IMR-90 (cell line): ENCODE data around the gene UNK. TPM values are rescaled to one million over a fixed set of nuclear protein-coding genes. Genes with fewer than 3 reads are reported as not detected.

Experiments used
- ATAC-seq: fragments of 200-7000 bp; cut with Tn5 transposase; 2 replicates; pipeline ENCODE4 v1.9.1; 2020; ENCODE audit warnings: low read depth, mild to moderate bottlenecking, moderate library complexity
- BruUV-seq: library from RNA; stranded (reverse); fragments of 400-500 nt; replicated peaks from 2 replicates; lab custom pipeline; 2021; lab: Mats Ljungman, UMichigan
- CTCF ChIA-PET: fragments of 300-600 bp; formaldehyde crosslinking; extraction: SDS; loops from one replicate; lab custom pipeline; 2021; ENCODE audit warnings: antibody characterized with exemption; lab: Yijun Ruan, JAX
- POLR2A ChIA-PET: fragments of 300-600 bp; sonication (Branson Sonifier 250); formaldehyde crosslinking; loops from one replicate; lab custom pipeline; 2022; ENCODE audit warnings: antibody characterized with exemption; ENCODE audit not compliant: unreplicated experiment; lab: Charles Lee
- DNase-seq: peaks from one replicate; pipeline ENCODE4 v3.0.0; 2013
- H2AFZ ChIP-seq: replicated peaks from 2 replicates; pipeline ENCODE3; 2013; ENCODE audit warnings: low read length, mild to moderate bottlenecking; ENCODE audit not compliant: poor library complexity
- H2AK5ac ChIP-seq: 2 replicates; pipeline ENCODE4 v1.6.1; 2013; ENCODE audit warnings: low read depth, low read length, inconsistent platforms
- H2AK9ac ChIP-seq: replicated peaks from 2 replicates; pipeline ENCODE3; 2013; ENCODE audit warnings: mild to moderate bottlenecking, low read depth, low read length, moderate library complexity; ENCODE audit not compliant: poor library complexity
- H2BK120ac ChIP-seq: 2 replicates; pipeline ENCODE4 v1.6.1; 2013; ENCODE audit warnings: low read depth, low read length, inconsistent platforms
- H2BK15ac ChIP-seq: 3 replicates; pipeline ENCODE4 v1.6.1; 2013; ENCODE audit warnings: low read depth, low read length, inconsistent platforms
- H2BK20ac ChIP-seq: 2 replicates; pipeline ENCODE4 v1.6.1; 2013; ENCODE audit warnings: low read depth, mild to moderate bottlenecking, inconsistent platforms, low read length, moderate library complexity
- H2BK5ac ChIP-seq: 2 replicates; pipeline ENCODE4 v1.6.1; 2013; ENCODE audit warnings: mild to moderate bottlenecking, low read depth, low read length, inconsistent platforms; ENCODE audit not compliant: poor library complexity, severe bottlenecking
- H3K14ac ChIP-seq: replicated peaks from 2 replicates; pipeline ENCODE4 v1.6.1; 2013; ENCODE audit warnings: low read depth, low read length, inconsistent platforms
- H3K18ac ChIP-seq: 2 replicates; pipeline ENCODE4 v1.6.1; 2013; ENCODE audit warnings: low read depth, low read length, control low read depth
- H3K23ac ChIP-seq: 2 replicates; pipeline ENCODE4 v1.6.1; 2013; ENCODE audit warnings: low read depth, low read length, inconsistent platforms
- H3K27ac ChIP-seq: 2 replicates; pipeline ENCODE4 v1.5.1; 2013; ENCODE audit warnings: mild to moderate bottlenecking, control low read depth, low read length; ENCODE audit not compliant: insufficient read depth
- H3K27me3 ChIP-seq: 2 replicates; pipeline ENCODE4 v1.6.1; 2013; ENCODE audit warnings: low read length; ENCODE audit not compliant: control insufficient read depth, insufficient read depth
- H3K36me3 ChIP-seq: 2 replicates; pipeline ENCODE4 v1.6.1; 2013; ENCODE audit warnings: low read length, mixed read lengths; ENCODE audit not compliant: control insufficient read depth, insufficient read depth
- H3K4ac ChIP-seq: 2 replicates; pipeline ENCODE4 v1.6.1; 2013; ENCODE audit warnings: low read depth, low read length, inconsistent platforms
- H3K4me1 ChIP-seq: 2 replicates; pipeline ENCODE4 v1.6.1; 2013; ENCODE audit warnings: low read length, mixed read lengths; ENCODE audit not compliant: control insufficient read depth, insufficient read depth
- H3K4me2 ChIP-seq: 2 replicates; pipeline ENCODE4 v1.6.1; 2013; ENCODE audit warnings: low read depth, mild to moderate bottlenecking, control low read depth, low read length, moderate library complexity
- H3K4me3 ChIP-seq: 2 replicates; pipeline ENCODE4 v1.5.1; 2013; ENCODE audit warnings: low read depth, mild to moderate bottlenecking, control low read depth, low read length, moderate library complexity; ENCODE audit not compliant: insufficient read depth
- H3K56ac ChIP-seq: 2 replicates; pipeline ENCODE4 v1.6.1; 2013; ENCODE audit warnings: low read length, inconsistent platforms; ENCODE audit not compliant: insufficient read depth; ENCODE audit errors: extremely low read depth
- H3K79me1 ChIP-seq, 2 experiments: 2 replicates each; pipeline ENCODE4 v1.6.1; 2013; ENCODE audit warnings: low read length in 2 of 2, inconsistent platforms in 1 of 2, low read depth in 1 of 2
- H3K9ac ChIP-seq: 2 replicates; pipeline ENCODE4 v1.6.1; 2013; ENCODE audit warnings: low read depth, low read length, control low read depth
- H3K9me1 ChIP-seq: 2 replicates; pipeline ENCODE4 v1.6.1; 2013; ENCODE audit warnings: low read length, inconsistent platforms; ENCODE audit not compliant: insufficient read depth
- H3K9me3 ChIP-seq: 2 replicates; pipeline ENCODE4 v1.6.1; 2013; ENCODE audit warnings: low read length; ENCODE audit not compliant: control insufficient read depth, insufficient read depth
- H4K20me1 ChIP-seq: 2 replicates; pipeline ENCODE4 v1.6.1; 2013; ENCODE audit warnings: low read length, inconsistent platforms; ENCODE audit not compliant: insufficient read depth
- H4K5ac ChIP-seq: 2 replicates; pipeline ENCODE4 v1.6.1; 2013; ENCODE audit warnings: mild to moderate bottlenecking, low read depth, low read length, control low read depth
- H4K8ac ChIP-seq, 2 experiments: 2 replicates each; pipeline ENCODE4 v1.6.1; 2013; ENCODE audit warnings: low read depth in 2 of 2, low read length in 2 of 2, control low read depth in 1 of 2, inconsistent platforms in 1 of 2
- H4K91ac ChIP-seq: 2 replicates; pipeline ENCODE4 v1.6.1; 2013; ENCODE audit warnings: low read depth, low read length, inconsistent platforms; ENCODE audit not compliant: insufficient read depth
- MAFK ChIP-seq: IDR thresholded peaks from 2 replicates; pipeline ENCODE4 v1.6.1; 2012; ENCODE audit warnings: low read depth, low read length, improper control_type of control experiment
- RAD21 ChIP-seq: IDR thresholded peaks from 2 replicates; pipeline ENCODE4 v1.6.1; 2012; ENCODE audit warnings: low read length, improper control_type of control experiment
- WGBS, 2 experiments: methylation state at CpG; one replicate each; pipeline versions ENCODE4 v1.1.5 to v1.1.7; 2013; ENCODE audit warnings: missing lambda C conversion rate in 2 of 2; ENCODE audit not compliant: insufficient read length in 1 of 2; ENCODE audit errors: extremely low coverage in 2 of 2; 5-methylcytosine and 5-hydroxymethylcytosine counted together
- dilution Hi-C: fragments of 300-500 bp; cut with HindIII; formaldehyde crosslinking; loops from one replicate; pipeline ENCODE4 v1.14.3; 2018; ENCODE audit warnings: low sequenced_read_pairs; ENCODE audit not compliant: unreplicated experiment
- in situ Hi-C: fragments of 300-500 bp; cut with MboI; formaldehyde crosslinking; loops from 3 replicates; pipeline ENCODE4 v1.14.3; 2019; ENCODE audit warnings: low sequenced_read_pairs, inconsistent platforms, mixed read lengths
- intact Hi-C: fragments of 100-400 bp; cut with micrococcal nuclease; formaldehyde crosslinking; loops from 2 replicates; pipeline ENCODE4 v1.10.0; 2022
- polyA plus RNA-seq, 3 experiments: library from polyadenylated mRNA; depleted of rRNA; stranded (reverse); fragments of >200 nt; gene quantifications; 2 replicates each; pipeline ENCODE4 v1.2.3, GENCODE V29; 2012; ENCODE audit warnings: low replicate concordance in 1 of 3
- total RNA-seq: library from RNA; depleted of rRNA; stranded (reverse); fragments of >200 nt; gene quantifications from 2 replicates; pipeline ENCODE4 v1.2.3, GENCODE V29; 2012

UNK gene
- total and polyA plus RNA-seq, 2 of the 4 experiments (the other 2 are of a cell fraction): 15.4 to 17.3 TPM

DNA sequence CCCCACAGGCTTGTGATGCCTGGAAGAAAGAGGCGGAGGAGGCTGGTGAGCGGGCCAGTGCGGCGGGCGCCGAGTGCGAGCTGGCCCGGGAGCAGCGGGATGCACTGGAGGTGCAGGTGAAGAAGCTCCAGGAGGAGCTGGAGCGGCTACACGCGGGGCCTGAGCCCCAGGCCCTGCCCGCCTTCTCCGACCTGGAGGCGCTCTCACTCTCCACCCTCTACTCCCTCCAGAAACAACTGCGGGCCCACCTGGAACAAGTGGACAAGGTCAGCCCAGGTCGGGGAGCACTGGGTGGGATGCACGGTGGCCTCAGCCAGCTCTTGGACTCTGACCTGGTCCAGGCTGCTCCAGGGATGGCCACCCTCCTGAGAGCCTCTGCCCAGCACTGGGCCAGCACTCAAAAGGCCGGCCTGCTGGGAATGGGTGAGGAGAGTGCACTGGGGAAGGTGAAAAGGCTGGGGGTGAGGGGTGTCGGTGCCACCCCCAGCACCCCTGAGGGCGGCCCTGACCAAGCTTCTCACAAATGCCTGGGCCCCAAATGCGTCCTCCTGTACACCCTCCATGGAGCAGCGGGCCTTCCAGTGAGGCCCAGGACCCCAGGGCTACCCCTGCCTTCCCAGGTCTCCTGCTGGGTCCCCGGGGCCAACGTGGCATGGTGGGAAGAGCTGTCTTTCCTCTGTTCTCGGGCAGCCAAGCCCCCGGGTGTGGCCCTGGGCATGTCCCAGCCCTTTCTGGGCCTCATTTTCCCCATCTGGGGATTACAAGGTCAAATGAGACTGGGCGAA, 38.8 kb downstream of the UNK start:
- no peak overlapping the region for H3K4me3 ChIP-seq
- no peak overlapping the region for H3K14ac ChIP-seq
- H3K4me2 ChIP-seq: no peak overlapping the region
- H2BK5ac ChIP-seq: no peak overlapping the region
- intact Hi-C loops (no loop called here), dilution Hi-C loops (no loop called here), in situ Hi-C loops (no loop called here)
- DNase-seq: no peak
- no peak overlapping the region for H2BK15ac ChIP-seq
- H3K4me1 ChIP-seq: no peaks in the 10 kb centered on the region; the same call in 1 of the 2 replicates
- no peak overlapping the region for H2BK120ac ChIP-seq
- no peaks in the 10 kb centered on the region for H3K9me3 ChIP-seq
- H3K36me3 ChIP-seq: peaks cover 55% of the 10 kb centered on the region
- no peak overlapping the region for H3K27ac ChIP-seq
- BruUV-seq: no TSS peak
- no peaks in the 10 kb centered on the region for H4K20me1 ChIP-seq
- H3K79me1 ChIP-seq: no peaks in the 10 kb centered on the region; a peak in 1 of 4 replicates
- H2AK5ac ChIP-seq: no peak overlapping the region
- TF ChIP-seq MAFK (no peak), RAD21 (no peak)
- H3K18ac ChIP-seq: no peak overlapping the region
- no peak overlapping the region for H4K91ac ChIP-seq
- H3K9me1 ChIP-seq: no peaks in the 10 kb centered on the region
- no peaks in the 10 kb centered on the region for H3K27me3 ChIP-seq
- no peak overlapping the region for H3K56ac ChIP-seq
- no peak overlapping the region for H2AFZ ChIP-seq
- no peak overlapping the region for H2BK20ac ChIP-seq
- ChIA-PET CTCF (no interaction called here), POLR2A (no interaction called here)
- ATAC-seq: no peak
- H3K4ac ChIP-seq: no peak overlapping the region
- no peak overlapping the region for H4K5ac ChIP-seq
- H3K23ac ChIP-seq: no peak overlapping the region
- no peak overlapping the region for H3K9ac ChIP-seq
- no peak overlapping the region for H4K8ac ChIP-seq
- H2AK9ac ChIP-seq: peak overlapping the region; percentile 72
- WGBS, 2 experiments: 91% methylated on average over 6 of the region's 28 CpGs; no CpG with 5 or more reads in 1 of the 2 experiments
